ENCODE measurements around the gene NRARP.

GRCh38 chr9:137301081-137301947 is 757 bp downstream of the NRARP start:
- no peak for TF ChIP-seq POLR2A (IDR thresholded peaks at IDR 0.05; ENCODE audit: low read depth, low read length)
- TF ChIP-seq TAF1 (IDR thresholded peaks at IDR 0.05; ENCODE audit: low read depth, low read length), result no peak

All from GM12891 (cell line).